Lung microvascular endothelial cell (primary cell): Measurements from ENCODE around the gene OR2T3. TPM values are rescaled to one million over a fixed set of nuclear protein-coding genes. Genes with fewer than 3 reads are reported as not detected.
"Not testable (repeated sequence)": the region's sequence is repeated elsewhere in the genome, so short reads cannot be mapped to it uniquely, and the experiment has no call there.

Source experiments
- DNase-seq, 2 donors: peaks; one replicate each; pipeline versions ENCODE4 v3.0.0 to v3.0.0-alpha.2; 2010; ENCODE audit warnings: low read depth in 2 of 2
- total RNA-seq: library from RNA; depleted of rRNA; stranded (reverse); fragments of >200 nt; gene quantifications from 2 replicates; pipeline ENCODE4 v1.2.1, GENCODE V29; 2014

OR2T3 gene
- total RNA-seq = not detected in 2 replicates

- not testable (repeated sequence) for DNase-seq
These were observed at the start of gene OR2T3 for GRCh38 chr1:248473051-248473450. Gene OR2T3 (plus strand): TSS chr1:248473351. CDS start chr1:248473351, 0 bp downstream.

- not testable (repeated sequence) for DNase-seq
These were observed 45.5 kb upstream of the OR2T3 start for GRCh38 chr1:248427526-248428191.

- DNase-seq = not testable (repeated sequence)
These were observed 45.0 kb upstream of the OR2T3 start for GRCh38 chr1:248428192-248428533.

- DNase-seq = not testable (repeated sequence)
These were observed 41.5 kb upstream of the OR2T3 start for GRCh38 chr1:248431683-248432082.

- DNase-seq = not testable (repeated sequence)
These were observed 41.0 kb upstream of the OR2T3 start for GRCh38 chr1:248432201-248432600.

- not testable (repeated sequence) for DNase-seq
These were observed 39.2 kb upstream of the OR2T3 start for GRCh38 chr1:248433811-248434415.

- not testable (repeated sequence) for DNase-seq
These were observed 38.2 kb upstream of the OR2T3 start for GRCh38 chr1:248434913-248435312.

GRCh38 chr1:248436303-248436702 lies 36.8 kb upstream of the OR2T3 start:
- not testable (repeated sequence) for DNase-seq

GRCh38 chr1:248438668-248439067 lies 34.5 kb upstream of the OR2T3 start:
- DNase-seq = not testable (repeated sequence)

- DNase-seq = not testable (repeated sequence)
These were observed 33.9 kb upstream of the OR2T3 start for GRCh38 chr1:248439283-248439682.

GRCh38 chr1:248442500-248443277 lies 30.5 kb upstream of the OR2T3 start:
- DNase-seq = not testable (repeated sequence)

- not testable (repeated sequence) for DNase-seq
These were observed 28.5 kb upstream of the OR2T3 start for GRCh38 chr1:248444603-248445002.

- not testable (repeated sequence) for DNase-seq
These were observed 27.8 kb upstream of the OR2T3 start, which contains the start of gene OR2T2 for GRCh38 chr1:248445399-248445798. Gene OR2T2 (plus strand): TSS chr1:248445637. CDS start chr1:248452798, 7,161 bp downstream.

- DNase-seq = not testable (repeated sequence)
These were observed 24.6 kb upstream of the OR2T3 start for GRCh38 chr1:248448409-248449074.

- not testable (repeated sequence) for DNase-seq
These were observed 23.2 kb upstream of the OR2T3 start for GRCh38 chr1:248449821-248450465.

- not testable (repeated sequence) for DNase-seq
These were observed 22.5 kb upstream of the OR2T3 start for GRCh38 chr1:248450466-248451145.

GRCh38 chr1:248453619-248454018 lies 19.5 kb upstream of the OR2T3 start:
- not testable (repeated sequence) for DNase-seq

- not testable (repeated sequence) for DNase-seq
These were observed 18.1 kb upstream of the OR2T3 start for GRCh38 chr1:248455045-248455444.

- DNase-seq = not testable (repeated sequence)
These were observed 16.5 kb upstream of the OR2T3 start for GRCh38 chr1:248456635-248457034.

- not testable (repeated sequence) for DNase-seq
These were observed 14.0 kb upstream of the OR2T3 start for GRCh38 chr1:248459117-248459516.
